SK-N-MC (cell line): Measurements from ENCODE around the gene RGS9.
"Not testable (repeated sequence)": the region's sequence is repeated elsewhere in the genome, so short reads cannot be mapped to it uniquely, and the experiment has no call there.

ENCODE experiments used
- DNase-seq: peaks from one replicate; pipeline ENCODE4 v3.0.0-alpha.2; 2011; ENCODE audit warnings: low read depth, low spot score
- H3K27ac ChIP-seq: fragments of 200-600 bp; sonication (generic); 2 replicates; pipeline ENCODE4 v1.5.1; 2016; ENCODE audit warnings: mixed run types
- H3K36me3 ChIP-seq: fragments of 200-600 bp; sonication (generic); 2 replicates; pipeline ENCODE4 v1.6.1; 2017; ENCODE audit warnings: antibody characterized with exemption, low read length, mixed read lengths; ENCODE audit not compliant: insufficient read depth
- H3K4me3 ChIP-seq: fragments of 200-600 bp; sonication (generic); 2 replicates; pipeline ENCODE4 v1.5.1; 2016
- H3K9ac ChIP-seq: fragments of 200-600 bp; sonication (generic); 2 replicates; pipeline ENCODE4 v1.8.0; 2017; ENCODE audit warnings: mixed run types, mixed read lengths; ENCODE audit not compliant: insufficient read length
- H3K9me3 ChIP-seq: fragments of 200-600 bp; sonication (generic); 2 replicates; pipeline ENCODE4 v1.6.1; 2017; ENCODE audit warnings: low read depth, mild to moderate bottlenecking, antibody characterized with exemption, low read length, moderate library complexity, mixed read lengths
- EZH2 ChIP-seq: fragments of 200-600 bp; sonication (generic); IDR thresholded peaks from one replicate; pipeline ENCODE4 v1.6.1; 2017; ENCODE audit warnings: antibody characterized with exemption
- FOXP2 ChIP-seq: optimal IDR thresholded peaks from 2 replicates; pipeline ENCODE3; 2011; ENCODE audit warnings: mild to moderate bottlenecking, moderate library complexity; ENCODE audit not compliant: insufficient read depth; ENCODE audit errors: extremely low read length, control extremely low read depth
- POLR2AphosphoS5 ChIP-seq: IDR thresholded peaks from 2 replicates; pipeline ENCODE4 v1.6.1; 2012; ENCODE audit warnings: mild to moderate bottlenecking, low read depth, low read length, borderline replicate concordance

Gene RGS9

DNA sequence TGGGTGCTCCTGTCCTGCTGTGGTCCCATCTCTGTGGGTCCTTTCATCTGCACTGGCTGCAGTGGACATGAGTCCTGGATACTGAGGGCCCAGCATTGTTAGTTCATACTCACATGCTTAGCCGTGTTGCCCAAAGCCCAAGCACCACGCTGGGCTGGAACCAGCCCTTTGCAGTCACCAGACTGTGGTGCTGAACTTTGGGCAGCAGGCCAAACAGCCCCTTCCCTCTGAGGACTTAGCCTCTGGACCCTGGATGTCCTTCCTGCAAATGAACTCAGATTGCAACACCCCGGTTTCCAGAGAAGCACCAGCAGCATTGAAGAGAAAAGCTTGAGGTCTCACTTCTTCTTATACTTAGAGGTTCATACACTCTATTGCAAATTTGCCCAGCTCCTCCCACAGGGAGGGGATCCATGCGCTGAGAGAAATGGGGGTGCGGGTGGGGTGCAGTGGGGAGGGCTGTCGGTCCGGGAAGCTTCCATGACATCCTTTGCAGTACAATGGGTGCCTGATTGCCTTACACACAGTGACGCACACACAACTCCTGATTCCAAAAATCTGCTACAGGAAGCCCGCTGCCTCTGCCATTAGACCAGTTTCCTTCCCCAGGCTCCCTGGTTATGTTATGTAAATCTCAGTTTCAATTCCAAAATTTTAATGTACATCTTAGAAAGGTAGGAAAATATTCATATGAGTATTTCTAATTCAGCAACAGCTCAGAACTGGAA is 65.8 kb downstream of the RGS9 start:
- no peak overlapping the region for H3K4me3 ChIP-seq
- no peak overlapping the region for H3K9ac ChIP-seq
- no peak for DNase-seq
- no peaks in the 10 kb centered on the region for H3K36me3 ChIP-seq
- H3K27ac ChIP-seq, result no peak overlapping the region
- no peaks in the 10 kb centered on the region for H3K9me3 ChIP-seq
- TF ChIP-seq EZH2, result no peak
- no peak for TF ChIP-seq FOXP2
- TF ChIP-seq POLR2AphosphoS5, result no peak

- no peak overlapping the region for H3K9ac ChIP-seq
- no peaks in the 10 kb centered on the region for H3K36me3 ChIP-seq
- no peaks in the 10 kb centered on the region for H3K9me3 ChIP-seq
- H3K27ac ChIP-seq, result no peak overlapping the region
- no peak overlapping the region for H3K4me3 ChIP-seq
- TF ChIP-seq POLR2AphosphoS5 (no peak), EZH2 (no peak), FOXP2 (no peak)
- DNase-seq, result no peak
Observed at GRCh38 chr17:65204001-65204400, 66.8 kb downstream of the RGS9 start.

DNA sequence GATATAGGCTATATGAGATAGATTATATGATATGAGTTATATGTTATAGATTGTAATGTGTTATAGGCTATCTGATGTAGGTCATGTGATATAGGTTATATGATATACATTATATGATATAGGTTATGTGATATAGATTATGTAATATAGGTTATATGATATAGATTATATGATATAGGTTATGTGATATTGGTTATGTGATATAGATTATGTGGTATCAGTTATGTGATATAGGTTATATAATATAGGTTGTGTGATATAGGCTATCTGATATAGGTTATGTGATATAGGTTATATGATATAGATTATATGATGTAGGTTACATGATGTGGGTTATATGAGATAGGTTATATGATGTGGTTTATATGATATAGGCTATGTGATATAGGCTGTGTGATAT is 68.5 kb downstream of the RGS9 start:
- no peak for DNase-seq
- Histone ChIP-seq H3K9ac (no peak overlapping the region), H3K27ac (no peak overlapping the region), H3K4me3 (no peak overlapping the region), H3K36me3 (no peaks in the 10 kb centered on the region), H3K9me3 (no peaks in the 10 kb centered on the region)
- TF ChIP-seq EZH2 (no peak), POLR2AphosphoS5 (no peak), FOXP2 (no peak)

- H3K4me3 ChIP-seq, H3K27ac ChIP-seq, H3K9me3 ChIP-seq, DNase-seq, H3K36me3 ChIP-seq, H3K9ac ChIP-seq: not testable (repeated sequence)
Observed at GRCh38 chr17:65207448-65207847, 70.3 kb downstream of the RGS9 start.

GRCh38 chr17:65208717-65209116 is 71.5 kb downstream of the RGS9 start:
- TF ChIP-seq EZH2, result no peak
- TF ChIP-seq FOXP2, result no peak
- Histone ChIP-seq H3K36me3 (no peaks in the 10 kb centered on the region), H3K9ac (no peak overlapping the region), H3K4me3 (no peak overlapping the region), H3K27ac (no peak overlapping the region), H3K9me3 (no peaks in the 10 kb centered on the region)
- no peak for DNase-seq

DNA sequence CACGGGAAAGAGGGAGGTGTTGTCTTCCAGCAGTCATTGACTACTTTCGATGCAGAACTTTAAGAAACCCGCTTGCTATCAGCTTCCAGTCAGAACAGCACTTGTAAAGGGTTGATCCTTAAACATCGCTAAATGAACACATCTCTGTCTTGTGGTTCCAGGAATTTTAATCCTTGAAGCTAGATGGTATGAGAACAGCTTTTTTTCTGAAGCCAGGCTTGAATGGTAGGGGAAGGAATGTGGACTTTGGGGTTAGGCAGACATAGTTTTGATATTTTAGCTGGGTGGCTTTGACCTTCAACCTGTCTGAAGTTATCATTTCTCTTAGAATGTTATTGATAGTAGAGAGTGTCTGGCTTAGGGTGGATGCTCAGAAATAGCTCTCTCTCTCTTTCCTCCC is 81.1 kb downstream of the RGS9 start:
- H3K4me3 ChIP-seq, result no peak overlapping the region
- no peaks in the 10 kb centered on the region for H3K36me3 ChIP-seq
- no peaks in the 10 kb centered on the region for H3K9me3 ChIP-seq
- TF ChIP-seq EZH2, result no peak
- TF ChIP-seq POLR2AphosphoS5, result no peak
- TF ChIP-seq FOXP2, result no peak
- no peak for DNase-seq
- no peak overlapping the region for H3K27ac ChIP-seq
- no peak overlapping the region for H3K9ac ChIP-seq

- no peak overlapping the region for H3K27ac ChIP-seq
- H3K36me3 ChIP-seq, result no peaks in the 10 kb centered on the region
- H3K4me3 ChIP-seq, result no peak overlapping the region
- H3K9ac ChIP-seq, result no peak overlapping the region
- no peak for DNase-seq
- no peaks in the 10 kb centered on the region for H3K9me3 ChIP-seq
- TF ChIP-seq POLR2AphosphoS5 (no peak), EZH2 (no peak), FOXP2 (no peak)
Observed at GRCh38 chr17:65219124-65219523, 82.0 kb downstream of the RGS9 start.

- TF ChIP-seq POLR2AphosphoS5 (no peak), FOXP2 (no peak), EZH2 (no peak)
- no peak overlapping the region for H3K27ac ChIP-seq
- no peaks in the 10 kb centered on the region for H3K36me3 ChIP-seq
- H3K9ac ChIP-seq, result no peak overlapping the region
- H3K4me3 ChIP-seq, result no peak overlapping the region
- DNase-seq, result no peak
- no peaks in the 10 kb centered on the region for H3K9me3 ChIP-seq
Observed at GRCh38 chr17:65219707-65220106, 82.5 kb downstream of the RGS9 start.

DNA sequence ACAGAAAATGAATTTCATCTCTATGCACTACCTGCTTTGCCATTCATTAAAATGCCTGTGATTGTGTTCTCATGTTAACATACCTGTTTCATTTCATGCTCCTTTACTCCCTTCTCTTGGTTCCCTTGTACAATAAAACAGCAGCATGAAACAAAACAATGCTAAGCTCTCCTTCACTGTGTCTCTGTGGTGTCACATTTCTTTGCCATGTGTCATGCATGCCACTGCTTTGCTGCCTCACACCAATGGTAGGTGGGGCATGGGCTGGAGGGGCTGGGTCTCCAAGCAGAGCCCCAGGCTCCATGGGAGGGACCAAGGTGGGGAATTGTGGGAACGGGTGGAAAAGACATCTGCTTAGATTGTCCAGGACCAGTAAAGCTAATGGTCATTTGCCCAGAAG is 83.6 kb downstream of the RGS9 start:
- H3K9me3 ChIP-seq, result no peaks in the 10 kb centered on the region
- no peak for DNase-seq
- no peak overlapping the region for H3K4me3 ChIP-seq
- no peaks in the 10 kb centered on the region for H3K36me3 ChIP-seq
- TF ChIP-seq POLR2AphosphoS5, result no peak
- no peak for TF ChIP-seq EZH2
- TF ChIP-seq FOXP2, result no peak
- no peak overlapping the region for H3K9ac ChIP-seq
- no peak overlapping the region for H3K27ac ChIP-seq
